ENCODE measurements around the gene IL3.

IL3 gene, protein sequence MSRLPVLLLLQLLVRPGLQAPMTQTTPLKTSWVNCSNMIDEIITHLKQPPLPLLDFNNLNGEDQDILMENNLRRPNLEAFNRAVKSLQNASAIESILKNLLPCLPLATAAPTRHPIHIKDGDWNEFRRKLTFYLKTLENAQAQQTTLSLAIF
- long read RNA-seq, donor 1: 0 reads
- long read RNA-seq, donor 2: 0 reads
- long read RNA-seq, donor 3: 0 reads
- long read RNA-seq, donor 4: 0 reads
- long read RNA-seq, donor 5: 0 reads
- long read RNA-seq, donor 6: 0 reads
- long read RNA-seq, donor 7: 0 reads
- long read RNA-seq, donor 8: 0 reads

DNA sequence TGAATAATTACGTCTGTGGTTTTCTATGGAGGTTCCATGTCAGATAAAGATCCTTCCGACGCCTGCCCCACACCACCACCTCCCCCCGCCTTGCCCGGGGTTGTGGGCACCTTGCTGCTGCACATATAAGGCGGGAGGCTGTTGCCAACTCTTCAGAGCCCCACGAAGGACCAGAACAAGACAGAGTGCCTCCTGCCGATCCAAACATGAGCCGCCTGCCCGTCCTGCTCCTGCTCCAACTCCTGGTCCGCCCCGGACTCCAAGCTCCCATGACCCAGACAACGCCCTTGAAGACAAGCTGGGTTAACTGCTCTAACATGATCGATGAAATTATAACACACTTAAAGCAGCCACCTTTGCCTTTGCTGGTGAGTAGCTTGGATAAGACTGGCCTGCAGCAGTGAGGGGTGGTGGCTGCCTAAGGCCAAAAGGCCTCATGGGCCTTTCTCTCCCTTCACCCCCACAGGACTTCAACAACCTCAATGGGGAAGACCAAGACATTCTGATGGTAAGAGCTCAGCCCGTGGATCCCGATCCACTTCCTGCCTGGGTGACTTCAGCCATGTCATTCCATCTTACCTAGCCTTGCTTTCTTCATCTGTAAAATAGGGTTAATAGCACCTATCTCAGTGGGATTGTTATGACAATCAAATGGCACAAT, at the start of gene IL3:
IL3 (plus strand) TSS at position 155 of the 661 bp plus-strand sequence; CDS start at position 207, 52 bp downstream.
- no peak for DNase-seq

DNA sequence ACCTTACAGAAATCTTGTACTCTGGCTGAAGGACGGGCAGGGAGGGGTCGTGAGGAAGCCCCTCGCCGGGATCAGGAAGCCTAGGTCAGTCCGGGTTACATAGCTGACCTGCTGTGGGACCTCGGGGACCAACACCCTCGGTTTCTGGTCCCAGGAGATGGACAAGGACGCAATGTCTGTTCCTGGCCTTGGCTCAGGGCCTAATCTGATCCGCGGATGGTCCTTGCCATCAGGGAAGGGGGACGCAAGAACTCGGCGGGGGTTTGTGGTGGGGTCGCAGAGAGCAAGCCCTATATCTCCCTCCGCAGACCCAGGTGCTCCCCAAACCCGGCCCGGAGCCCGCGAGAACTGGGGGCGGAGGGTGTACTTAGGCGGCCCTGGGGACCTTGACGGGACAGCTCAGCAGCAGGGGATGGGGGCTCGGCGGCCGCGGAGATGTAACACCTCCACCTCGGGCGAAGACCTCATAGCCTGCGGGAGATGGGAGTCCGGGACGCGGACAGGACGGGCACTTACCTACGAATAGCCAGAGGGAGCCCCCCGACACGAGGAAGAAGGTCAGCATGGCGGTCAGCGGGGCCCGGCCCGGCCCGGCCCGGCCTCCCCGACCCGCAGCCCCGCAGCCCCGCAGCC, 49.4 kb upstream of the IL3 start:
- no peak for DNase-seq

- DNase-seq: peak; percentile 38
These were observed 48.7 kb upstream of the IL3 start, which contains the start of gene ACSL6 for GRCh38 chr5:132011622-132012343. TSS of gene ACSL6 (minus strand) at chr5:132011658. CDS start at chr5:132011553, 105 bp downstream.

- DNase-seq: peak; percentile 57
These were observed 48.0 kb upstream of the IL3 start for GRCh38 chr5:132012371-132013005.

- DNase-seq: no peak
These were observed 47.3 kb upstream of the IL3 start for GRCh38 chr5:132013006-132013689.

GRCh38 chr5:132013711-132014110, 46.7 kb upstream of the IL3 start:
- DNase-seq: no peak

GRCh38 chr5:132016721-132017250, 43.7 kb upstream of the IL3 start:
- DNase-seq: no peak

DNA sequence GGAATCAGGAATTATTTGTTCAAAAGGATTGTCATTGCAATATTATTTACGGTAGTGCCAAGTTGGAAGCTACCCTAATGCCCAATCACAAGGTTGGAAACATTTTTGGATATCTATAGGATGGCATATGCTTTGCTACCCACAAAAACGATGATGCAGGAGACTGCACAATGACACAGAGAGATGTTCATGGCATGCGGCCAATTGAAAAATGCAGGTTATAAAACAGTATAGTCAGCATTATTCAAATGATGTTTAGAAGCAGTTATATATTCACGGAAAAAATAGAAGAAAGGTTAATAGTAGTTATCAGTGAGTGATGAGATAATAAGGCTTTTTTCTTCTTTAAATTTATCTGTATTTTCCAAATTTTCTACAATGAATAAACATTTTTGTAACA, 43.1 kb upstream of the IL3 start:
- DNase-seq: no peak

DNA sequence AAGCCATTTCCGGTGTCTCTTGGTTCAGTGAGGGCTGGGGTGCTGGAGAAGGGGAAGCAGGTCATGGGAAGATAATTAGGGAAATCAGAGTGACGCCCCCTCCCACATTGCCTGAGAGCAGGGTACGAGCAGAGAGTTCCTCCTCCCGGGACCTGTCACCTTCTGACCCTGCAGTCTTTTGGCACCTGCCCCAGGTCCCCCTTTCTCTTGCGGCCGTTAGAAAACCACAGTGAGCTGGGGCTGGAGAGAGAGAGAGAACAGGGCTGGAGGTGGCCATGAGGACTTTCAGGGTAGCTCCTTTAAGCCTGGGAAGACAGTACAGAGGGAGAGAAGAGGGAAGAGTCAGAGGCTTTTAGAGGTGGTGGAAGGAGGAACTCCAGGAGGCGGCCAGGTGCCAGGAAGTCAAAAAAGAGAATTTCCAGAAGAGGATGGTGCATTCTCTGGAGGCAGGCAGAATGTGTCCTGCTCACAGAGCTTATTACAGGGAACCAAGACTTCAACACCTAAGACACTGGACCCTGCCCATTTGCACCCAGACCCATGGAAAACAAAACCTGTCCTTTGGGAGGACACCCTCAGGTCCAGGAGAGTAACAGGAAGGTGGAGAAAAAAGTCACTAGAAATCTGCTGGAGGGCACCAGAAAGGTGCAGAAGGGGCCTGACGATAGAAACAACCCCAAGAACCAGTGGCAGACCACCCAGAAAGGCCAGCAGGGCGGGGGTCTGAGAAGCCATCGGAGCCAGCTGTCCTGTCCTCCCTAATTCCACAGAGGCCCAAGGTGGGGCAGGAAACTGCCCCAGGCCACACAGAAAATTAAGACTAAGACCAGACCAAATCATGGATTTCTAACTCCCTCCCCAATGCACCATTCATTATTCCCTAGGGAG, 42.5 kb upstream of the IL3 start:
- no peak for DNase-seq

GRCh38 chr5:132019337-132019736, 41.1 kb upstream of the IL3 start:
- no peak for DNase-seq

DNA sequence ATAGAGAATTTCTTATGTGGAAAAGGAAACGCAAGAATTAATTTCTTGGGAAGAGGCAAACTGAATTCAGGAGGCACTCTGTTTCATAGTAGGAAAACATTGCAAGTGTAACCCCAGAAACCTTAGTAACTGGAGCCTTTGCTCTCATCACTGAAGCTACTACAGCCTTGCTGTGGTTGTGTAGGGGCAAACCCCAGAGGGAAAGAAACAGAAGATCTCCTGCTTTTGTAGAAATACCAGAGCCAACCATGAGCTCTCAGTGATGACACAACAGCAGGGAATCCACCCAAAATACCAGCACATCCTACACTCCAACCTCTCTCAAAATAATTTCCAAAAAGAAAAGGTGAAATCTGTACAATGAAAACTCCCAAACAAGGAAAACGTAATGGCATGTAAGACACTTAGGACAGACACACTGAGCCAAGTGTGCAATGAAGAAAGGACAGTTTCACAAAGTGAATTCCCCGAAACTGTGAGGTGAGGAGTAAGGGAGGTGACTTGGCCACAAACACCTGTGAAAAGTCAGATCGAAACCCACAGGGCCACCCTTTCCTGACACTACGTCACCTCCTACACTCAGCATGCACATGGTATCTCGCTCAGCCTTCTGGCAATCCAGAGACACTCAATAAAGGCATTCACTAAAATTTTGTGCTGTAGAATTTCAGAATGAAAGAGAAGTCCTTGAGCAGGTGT, 40.4 kb upstream of the IL3 start:
- no peak for DNase-seq

DNA sequence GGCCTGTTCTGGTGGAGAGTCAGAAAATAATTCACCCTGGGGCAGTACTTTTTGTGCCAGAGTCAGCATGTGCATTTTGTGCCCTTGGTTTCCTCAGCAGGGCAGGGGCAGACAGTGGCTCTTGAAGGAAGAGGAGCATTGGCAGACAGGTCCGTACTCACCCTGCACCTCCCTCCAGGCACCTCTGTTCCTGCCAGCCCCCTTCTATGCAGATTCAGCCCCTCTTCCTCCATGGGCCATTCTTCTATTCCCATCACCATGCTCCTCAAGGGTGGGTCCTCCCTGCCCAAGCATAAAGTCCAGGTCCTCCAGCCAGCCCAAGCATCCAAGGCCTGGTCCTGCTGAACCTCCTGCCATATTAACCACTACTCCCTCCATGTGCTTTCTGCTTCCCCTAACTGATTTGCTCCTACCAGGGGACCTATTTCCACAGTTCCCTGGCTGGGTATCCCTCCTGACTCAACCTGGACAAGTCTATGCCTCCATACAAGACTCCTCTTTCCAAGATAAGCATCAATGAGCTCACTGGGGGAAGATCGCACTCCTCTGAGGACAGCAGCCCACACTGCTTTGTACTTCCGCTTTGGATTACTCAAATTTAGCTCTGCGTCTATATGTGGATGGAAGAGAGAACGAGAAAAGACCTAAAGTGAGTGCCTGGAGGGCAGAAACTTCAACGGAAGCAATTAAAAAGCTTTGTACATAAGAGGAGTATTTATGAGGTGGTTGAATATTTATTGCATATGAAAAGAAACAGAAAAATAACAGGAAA, 39.7 kb upstream of the IL3 start:
- no peak for DNase-seq

DNA sequence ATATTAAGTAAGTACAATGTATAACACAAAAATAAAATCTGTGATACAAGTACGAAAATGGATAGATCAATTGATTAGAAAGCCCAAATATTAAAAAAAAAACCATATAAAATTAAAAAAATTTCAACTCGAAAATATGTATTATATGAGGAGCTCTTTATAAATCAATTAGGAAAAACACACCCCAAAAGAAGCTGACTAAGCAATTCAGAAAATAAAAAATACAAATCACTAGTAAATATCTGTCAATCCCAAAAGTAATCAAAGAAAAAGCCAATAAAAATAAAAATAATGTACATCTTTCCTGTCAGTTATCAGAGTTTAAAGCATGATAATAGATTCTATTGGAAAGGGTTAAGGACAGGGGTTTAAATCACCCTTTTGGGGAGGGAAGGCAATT, 38.8 kb upstream of the IL3 start:
- DNase-seq: no peak

GRCh38 chr5:132022737-132023136, 37.7 kb upstream of the IL3 start:
- no peak for DNase-seq

- no peak for DNase-seq
These were observed 37.0 kb upstream of the IL3 start for GRCh38 chr5:132023258-132024116.

DNA sequence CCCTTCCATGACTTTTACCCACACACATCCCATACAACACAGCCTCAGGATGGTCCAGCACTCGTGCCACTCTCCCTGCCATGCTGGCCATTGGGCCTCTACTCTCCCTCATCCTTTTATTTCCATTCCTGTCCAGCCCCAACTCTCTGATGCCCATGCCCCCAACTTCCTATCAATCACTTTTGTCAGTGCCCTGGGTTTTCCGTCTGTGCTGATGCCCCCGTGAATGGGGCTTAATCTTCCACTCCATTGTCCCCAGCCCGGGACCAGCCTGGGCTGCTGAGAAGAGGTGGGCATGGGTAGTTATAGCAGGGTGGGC, 36.4 kb upstream of the IL3 start:
- DNase-seq: no peak

DNA sequence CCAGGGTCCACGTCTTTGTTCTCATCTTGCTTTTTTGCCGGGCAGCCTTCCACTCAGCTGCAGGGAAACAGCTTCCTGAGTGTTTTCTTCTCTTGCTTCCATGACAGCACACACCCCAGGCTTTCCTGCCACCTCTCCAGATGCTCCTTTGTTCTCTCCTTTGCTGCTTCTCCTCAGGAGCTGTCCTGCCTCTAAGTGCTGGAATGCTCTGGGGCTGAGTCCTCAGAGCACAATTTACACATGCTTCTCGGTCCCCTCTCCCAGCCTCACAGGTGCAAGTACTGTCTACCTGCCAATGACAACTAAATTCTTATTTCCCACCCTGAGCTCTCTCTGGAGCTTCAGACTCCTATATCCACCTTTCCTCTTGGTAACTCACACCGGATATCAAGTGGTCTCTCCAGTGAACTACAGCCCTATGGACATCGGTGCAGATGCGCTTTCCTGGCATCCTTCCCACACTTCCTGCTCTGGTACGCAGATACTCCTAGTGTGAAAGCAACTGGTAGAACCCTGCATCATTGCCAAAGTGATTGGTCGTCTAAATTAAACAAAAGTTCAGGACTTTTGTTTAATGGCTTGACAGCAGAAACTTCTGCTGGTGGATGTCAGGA, 35.6 kb upstream of the IL3 start:
- DNase-seq: no peak

Data from right kidney (tissue), 9 donors.